Activated CD4-positive, alpha-beta T cell treated with anti-CD3 and anti-CD28 coated beads for 24 hours (primary cell): Measurements from ENCODE around the gene CACNA1I.
A peak's percentile ranks its signal among the peaks of the same experiment; 100 is the strongest.

Source experiments
- DNase-seq, 2 donors: peaks; one replicate each; pipeline ENCODE4 v3.0.0-alpha.2; 2020; ENCODE audit warnings: low read depth in 2 of 2

CACNA1I gene

DNA sequence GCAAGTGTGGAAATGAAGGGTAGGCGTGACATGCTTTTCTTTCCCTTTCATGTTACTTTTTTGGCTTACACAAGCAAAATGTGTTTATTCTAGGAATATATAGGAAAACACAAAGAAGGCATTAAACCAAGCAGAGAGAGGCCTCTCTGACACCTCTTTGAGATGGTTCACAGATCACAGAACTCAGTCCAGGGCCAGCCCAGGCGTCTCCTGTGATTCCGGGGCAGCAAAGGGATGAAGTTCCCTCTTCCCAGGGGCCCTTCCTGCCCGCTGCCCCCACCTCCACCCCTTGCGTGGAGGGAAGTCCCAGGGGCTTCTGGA lies 78.0 kb downstream of the CACNA1I start:
- DNase-seq = no peak

DNA sequence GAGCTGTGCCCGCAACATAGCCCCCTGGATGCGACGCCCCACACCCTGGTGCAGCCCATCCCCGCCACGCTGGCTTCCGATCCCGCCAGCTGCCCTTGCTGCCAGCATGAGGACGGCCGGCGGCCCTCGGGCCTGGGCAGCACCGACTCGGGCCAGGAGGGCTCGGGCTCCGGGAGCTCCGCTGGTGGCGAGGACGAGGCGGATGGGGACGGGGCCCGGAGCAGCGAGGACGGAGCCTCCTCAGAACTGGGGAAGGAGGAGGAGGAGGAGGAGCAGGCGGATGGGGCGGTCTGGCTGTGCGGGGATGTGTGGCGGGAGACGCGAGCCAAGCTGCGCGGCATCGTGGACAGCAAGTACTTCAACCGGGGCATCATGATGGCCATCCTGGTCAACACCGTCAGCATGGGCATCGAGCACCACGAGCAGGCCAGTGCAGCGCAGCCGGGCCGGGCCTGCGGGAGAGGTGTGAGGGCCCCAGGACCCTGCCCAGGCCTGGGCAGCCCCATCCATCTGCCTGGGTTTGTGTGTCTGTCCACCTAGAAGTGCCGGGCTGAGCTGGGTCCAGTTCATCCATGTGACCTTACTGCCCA lies 79.0 kb downstream of the CACNA1I start:
- no peak for DNase-seq

DNA sequence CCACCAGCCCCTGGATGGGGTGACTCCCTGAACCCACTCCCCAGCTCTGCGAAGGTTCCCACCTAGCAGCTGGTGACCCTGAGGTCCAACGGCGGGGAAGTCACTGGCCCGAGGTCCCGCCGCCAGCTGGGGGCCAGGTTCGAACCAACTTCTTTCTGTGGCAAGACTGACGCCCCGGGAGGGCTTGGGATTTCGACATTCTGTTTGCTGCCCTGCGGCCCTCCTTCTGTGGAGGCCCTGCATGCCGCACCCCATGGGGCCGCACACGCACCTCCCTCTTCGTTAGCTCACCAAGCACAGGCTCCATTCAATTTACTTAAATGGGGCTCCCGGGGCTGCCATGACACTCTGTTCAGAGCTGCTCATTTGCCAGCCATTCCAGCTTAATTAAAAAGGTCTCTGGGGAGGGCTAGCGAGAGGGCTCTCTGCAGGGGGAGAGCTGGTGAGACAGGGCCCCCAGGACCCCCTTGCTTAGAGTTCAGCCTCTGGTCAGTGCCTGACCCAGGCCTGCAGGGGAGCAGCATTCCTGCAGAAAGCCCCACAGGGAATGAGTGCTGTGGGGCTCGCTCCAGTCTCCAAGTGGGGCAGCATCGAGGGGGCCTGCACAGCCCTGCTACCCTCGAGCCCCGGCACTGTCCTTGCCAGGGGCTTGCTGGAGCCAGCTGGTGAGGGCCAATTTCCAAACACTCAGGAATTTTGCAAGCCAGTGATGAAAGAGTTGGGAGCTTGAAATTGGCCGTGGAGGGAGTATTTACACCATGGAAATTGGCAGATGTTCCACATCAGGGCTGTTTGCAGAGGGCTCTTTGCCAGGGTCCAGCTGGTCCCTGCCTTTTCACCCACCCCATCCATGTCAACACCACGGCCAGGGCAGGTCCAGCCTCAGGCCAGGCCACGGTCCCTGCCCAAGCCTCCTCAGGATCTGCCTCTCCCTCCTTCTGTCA lies 80.8 kb downstream of the CACNA1I start:
- DNase-seq = no peak

DNA sequence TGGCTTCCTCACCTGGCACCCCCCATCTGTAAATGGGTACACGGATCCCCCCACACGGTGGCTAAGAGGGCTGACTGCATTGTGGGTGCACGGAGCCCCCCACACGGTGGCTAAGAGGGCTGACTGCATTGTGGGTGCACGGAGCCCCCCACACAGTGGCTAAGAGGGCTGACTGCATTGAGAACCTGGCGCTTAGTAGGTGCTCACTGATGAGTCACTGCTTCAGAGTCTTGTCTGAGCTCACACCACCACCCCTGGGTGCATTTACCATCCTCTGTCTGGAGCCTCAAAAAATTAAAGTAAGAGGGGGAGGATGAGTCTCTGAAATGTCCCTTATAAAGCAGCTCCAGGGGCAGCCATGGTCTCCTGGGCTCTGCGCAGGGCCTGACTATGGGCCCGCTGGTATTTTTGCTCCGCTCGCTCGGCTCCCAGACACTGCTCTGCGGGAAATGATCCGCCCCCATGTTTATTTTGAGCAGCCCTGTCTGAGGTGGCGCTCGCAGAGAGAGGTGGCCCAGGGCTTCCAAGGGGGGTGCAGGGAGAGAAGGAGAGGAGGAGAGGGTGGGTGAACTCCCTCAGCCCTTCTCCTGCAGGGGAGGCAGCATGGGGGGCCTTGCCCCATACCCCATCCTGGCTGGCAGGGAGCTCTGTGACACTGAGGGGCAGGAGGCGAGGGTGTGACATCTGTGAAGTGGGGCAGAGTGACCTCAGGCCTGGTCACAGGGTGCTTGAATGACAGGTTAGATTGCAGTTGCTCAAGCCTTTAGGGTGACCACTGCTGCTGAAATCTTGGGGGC lies 82.6 kb downstream of the CACNA1I start:
- no peak for DNase-seq

DNA sequence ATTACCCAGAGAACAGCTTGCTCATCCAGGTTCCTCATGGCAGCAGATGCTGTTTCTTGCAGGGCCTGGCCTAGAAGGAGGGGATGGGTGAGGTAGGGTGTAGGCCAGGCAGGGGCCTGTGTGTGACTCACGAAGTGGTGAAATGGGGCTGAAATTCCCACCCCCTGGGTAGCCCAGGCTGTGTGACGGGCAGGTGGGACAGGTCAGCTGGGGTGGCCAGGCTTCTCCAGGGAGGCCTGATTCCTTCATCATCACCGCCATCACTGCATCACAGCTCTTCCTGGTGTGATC lies 83.2 kb downstream of the CACNA1I start:
- DNase-seq = no peak

DNA sequence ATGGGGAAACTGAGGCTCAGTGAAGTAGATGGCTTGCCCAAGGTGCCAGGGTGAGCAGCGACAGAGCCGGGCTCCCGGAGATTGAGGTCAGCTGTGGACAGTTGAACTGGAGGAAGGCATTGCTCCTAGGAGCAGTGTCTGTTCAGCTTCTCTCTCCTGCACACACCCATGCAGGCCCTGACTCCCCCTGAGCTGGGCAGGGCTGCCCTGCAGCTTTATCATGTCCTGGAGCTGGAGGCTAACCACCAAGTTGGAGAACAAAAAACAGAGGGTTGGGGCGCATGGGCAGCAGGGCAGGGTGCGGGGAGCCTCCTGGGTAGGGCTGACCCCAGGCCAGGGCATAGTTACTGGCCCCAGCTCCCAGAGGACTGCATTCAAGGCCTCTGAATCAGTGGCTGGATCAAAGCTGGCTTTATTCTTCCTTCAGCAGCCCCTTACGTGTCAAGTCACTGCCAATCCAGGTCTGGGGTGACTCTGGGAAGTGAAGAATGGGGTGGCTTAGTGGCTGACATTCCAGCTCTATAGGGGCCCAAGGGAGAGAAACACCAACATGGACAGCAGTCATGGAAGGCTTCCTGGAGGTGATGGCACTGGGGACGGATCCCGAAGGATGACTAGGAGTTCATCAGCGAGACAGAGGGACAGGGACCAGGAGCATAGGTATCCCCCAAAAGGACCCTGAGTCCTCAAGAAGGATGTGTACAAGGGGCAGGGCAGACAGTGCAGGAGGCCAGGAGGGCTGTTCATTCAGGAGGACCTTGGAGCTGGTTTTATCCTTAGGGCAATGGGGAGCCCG lies 83.8 kb downstream of the CACNA1I start:
- DNase-seq = no peak

DNA sequence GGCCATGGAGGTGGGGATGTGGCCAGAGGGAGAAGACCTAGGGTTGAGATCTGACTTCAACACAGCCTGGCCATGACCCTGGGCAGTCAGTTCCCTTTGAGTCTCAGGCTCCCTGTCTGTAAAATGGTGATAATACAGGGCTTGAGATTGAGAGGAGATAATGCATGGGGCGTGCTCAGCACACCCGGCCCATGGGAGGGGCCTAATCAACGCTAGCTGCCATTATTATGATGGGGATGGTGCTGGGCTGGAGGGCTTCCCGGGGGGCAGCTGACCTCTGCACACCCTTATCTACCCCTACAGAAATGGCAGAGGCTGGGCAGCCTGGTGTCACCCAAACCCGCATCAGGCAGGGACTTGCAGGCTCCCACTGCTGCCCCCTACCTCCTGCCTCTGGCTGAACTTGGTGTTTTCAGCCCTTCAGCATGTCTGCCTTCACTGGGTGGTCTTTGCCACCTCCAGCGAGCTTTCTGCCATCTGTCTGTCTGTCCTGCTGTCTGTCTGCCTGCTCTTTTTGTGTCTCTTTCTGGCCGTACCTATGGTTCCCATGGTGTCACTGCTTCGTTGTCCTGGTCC lies 84.5 kb downstream of the CACNA1I start:
- DNase-seq = no peak

DNA sequence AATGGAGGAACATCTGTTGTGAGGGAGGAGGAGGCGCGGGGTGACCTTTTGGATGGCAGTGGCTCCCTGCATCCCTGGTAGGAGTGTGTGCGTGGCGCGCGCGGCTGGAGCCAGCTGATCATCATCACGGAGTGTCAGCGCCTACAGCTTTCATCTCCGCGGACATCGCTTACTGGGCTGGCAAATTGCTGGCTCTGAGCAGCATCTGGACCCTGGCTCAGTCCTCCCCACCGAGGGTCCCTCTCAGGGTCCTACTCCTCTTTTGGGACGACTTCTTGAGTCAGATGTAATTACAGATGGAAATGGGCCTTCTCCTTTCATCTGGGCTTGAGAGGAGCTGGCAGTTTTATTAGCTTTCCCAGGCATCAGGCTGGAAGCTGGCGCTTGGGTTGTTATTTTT lies 85.3 kb downstream of the CACNA1I start:
- DNase-seq = no peak

DNA sequence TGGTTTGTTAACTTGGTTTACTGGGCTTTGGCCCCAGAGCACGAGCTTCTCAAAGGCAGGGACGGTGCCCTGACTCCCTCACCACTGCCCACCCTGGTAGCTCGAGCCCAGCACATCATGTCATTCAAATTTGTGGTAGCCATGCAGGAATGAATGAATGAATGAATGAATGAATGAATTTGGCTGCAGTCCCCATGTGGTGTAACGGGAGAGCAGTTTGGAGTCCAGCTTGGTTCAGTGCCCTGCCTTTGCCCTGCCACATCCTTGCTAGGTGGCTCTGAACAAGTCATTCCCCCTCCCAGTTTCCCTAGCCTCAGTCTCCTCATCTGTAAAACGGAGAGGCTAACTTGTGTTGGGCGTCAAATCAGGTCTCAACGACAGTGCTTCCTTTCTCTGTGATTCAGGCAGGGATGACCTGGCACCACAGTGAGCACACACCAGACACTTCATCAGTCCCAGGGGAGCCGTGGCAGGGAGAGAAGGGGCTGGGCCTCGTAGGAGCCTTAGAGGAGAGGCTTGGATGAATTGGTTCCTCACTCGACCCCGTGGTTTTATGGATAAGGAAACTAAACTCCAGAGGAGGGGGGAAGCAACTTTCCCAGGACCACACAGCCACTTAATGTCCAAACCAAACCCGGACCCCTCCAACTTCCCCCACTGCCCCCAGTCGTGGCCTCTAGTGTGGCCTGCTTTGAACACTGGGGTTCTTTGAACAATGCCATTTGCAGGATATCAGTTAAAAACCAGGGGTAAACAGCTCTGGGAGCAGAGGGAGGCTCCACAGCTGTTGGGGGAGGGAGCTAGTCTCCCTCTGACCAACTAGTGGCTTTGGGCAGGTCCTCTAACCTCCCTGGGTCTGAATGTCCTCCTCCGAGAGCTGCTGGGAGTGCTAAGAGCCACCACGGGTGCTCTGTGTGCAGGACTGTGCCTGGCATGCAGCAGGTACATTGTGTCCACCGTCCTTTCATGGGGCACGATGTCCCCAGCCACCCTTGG lies 86.2 kb downstream of the CACNA1I start:
- no peak for DNase-seq

DNA sequence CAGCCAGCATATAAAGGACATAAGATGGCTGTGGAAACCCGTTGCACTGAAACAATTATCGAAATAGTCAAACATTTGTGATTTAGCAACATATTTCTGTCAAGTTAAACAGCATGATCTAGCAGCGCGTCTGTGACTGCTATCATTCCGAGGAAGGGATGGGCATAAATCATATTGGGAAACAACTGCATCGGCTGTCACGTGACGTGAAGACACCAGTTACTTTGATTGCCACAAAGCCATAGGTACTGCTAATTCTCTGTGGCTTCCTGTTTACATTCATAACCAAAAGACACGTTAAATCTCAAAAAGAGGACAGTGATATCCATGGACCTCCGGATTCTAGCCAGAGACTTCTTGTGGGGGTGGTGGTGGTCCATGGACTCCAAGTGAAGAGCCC lies 87.8 kb downstream of the CACNA1I start:
- no peak for DNase-seq

DNA sequence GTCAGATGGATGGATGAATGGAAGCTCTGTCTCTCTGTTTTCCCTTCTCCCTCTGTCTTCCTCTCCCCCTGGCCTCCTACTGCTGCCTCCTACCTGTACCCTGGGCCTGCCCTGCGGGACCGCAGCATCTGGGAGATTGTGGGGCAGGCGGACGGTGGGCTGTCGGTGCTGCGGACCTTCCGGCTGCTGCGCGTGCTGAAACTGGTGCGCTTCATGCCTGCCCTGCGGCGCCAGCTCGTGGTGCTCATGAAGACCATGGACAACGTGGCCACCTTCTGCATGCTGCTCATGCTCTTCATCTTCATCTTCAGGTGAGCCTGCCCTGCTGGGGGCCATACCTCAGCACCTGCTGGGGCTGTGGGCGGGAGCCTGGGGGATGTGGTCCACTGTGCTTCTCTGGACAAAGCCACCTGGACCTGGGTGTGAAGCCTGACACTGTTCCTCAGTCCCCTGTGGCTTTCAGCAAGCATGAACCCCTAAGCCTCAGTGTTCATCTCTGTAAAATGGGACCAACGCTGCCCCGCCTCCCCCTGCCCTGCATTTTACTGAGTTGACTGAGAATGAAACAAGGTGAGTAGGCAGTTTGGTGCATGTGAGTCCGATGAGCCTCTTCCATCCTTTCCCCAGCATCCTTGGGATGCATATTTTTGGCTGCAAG lies 88.4 kb downstream of the CACNA1I start:
- no peak for DNase-seq

DNA sequence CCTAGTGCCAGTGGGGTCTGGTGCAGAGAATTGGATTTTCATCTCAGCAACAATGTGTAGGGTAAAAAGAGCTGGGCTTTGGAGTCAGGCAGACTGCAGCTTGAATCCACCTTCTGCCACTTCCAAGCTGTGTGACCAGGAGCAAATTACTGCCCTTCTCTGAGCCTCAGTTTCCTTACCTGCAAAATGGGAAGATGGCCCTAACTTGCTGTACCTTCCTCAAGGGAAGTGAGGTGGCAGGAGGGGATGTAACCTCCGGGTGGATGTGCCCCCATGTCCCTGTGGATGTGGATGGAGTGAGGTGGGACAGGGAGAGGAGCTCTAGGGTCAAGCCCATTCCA lies 90.9 kb downstream of the CACNA1I start:
- no peak for DNase-seq

DNA sequence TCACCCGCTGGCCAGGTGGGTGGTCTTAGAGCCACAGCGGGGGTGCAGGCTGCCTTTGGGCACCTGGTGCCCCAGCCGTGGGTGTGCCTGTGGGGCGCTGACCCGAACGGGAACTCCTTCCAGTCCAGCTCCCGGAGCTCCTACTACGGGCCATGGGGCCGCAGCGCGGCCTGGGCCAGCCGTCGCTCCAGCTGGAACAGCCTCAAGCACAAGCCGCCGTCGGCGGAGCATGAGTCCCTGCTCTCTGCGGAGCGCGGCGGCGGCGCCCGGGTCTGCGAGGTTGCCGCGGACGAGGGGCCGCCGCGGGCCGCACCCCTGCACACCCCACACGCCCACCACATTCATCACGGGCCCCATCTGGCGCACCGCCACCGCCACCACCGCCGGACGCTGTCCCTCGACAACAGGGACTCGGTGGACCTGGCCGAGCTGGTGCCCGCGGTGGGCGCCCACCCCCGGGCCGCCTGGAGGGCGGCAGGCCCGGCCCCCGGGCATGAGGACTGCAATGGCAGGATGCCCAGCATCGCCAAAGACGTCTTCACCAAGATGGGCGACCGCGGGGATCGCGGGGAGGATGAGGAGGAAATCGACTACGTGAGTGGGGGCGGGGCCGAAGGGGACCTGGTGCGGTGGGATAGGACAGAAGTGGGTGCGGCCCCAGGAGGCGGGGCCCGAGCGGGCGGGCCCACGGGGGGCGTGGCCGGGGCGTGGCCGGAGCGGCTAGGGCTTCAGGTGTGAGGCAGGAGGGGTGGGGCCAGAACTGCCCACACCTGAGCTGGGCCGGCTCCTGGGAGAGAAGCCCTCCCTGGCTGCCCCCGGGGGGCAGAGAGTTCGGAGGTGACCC lies 91.5 kb downstream of the CACNA1I start:
- peak; percentile 63 to 76 for DNase-seq

DNA sequence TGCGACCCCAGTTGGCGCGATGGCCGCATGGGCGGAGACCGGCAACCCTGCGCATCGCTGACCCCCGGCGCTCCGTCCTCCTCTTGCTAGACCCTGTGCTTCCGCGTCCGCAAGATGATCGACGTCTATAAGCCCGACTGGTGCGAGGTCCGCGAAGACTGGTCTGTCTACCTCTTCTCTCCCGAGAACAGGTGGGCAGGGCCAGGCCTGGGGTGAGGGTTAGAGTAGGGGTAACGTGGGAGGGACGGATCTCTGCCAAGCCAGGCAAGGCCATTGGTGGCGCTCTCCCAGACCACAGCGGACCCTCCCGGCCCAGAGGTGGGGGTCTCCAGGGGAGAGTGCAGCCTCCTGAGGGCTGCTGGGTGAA lies 92.1 kb downstream of the CACNA1I start:
- no peak for DNase-seq

DNA sequence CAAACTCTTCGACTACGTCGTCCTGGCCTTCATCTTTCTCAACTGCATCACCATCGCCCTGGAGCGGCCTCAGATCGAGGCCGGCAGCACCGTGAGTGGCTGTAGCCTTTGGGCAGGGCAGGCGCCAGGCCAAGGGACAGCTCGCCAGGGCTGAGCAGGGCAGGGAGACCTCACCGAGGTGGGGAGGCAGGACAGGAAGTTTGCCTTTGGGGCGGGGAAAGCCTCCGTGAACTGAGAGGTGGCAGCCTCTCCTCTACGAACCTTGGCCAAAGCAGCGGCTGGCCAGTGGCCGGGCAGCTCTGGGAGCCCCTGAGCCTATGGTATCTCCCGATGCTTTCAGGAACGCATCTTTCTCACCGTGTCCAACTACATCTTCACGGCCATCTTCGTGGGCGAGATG lies 93.2 kb downstream of the CACNA1I start:
- no peak for DNase-seq

DNA sequence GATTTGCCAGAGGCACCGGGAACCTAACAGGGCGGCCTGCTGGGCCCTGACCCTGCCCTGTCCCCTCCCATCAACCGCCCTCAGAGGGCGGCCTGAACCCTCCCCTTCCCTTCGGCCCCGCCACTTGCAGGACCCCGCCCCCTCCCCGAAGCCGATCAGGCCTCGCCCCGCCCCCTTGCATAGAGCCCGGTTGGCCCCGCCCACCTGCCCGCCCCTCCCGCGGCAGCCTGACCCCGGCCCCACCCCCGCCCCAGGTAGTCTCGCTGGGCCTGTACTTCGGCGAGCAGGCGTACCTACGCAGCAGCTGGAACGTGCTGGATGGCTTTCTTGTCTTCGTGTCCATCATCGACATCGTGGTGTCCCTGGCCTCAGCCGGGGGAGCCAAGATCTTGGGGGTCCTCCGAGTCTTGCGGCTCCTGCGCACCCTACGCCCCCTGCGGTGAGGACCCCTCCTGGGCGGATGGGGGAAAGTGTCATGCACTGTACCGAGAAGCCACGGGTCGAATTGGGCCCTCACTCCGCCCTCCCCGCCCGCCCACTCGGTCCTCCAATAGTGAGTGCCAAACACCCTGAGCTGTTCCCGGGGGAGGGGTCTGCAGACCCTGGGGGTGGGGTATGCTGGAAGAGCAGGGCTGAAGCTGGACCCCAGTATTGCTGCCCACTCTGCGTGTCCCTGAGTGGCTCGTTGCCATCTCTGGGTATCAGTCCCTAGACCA lies 94.1 kb downstream of the CACNA1I start:
- DNase-seq = peak; percentile 19 to 20

DNA sequence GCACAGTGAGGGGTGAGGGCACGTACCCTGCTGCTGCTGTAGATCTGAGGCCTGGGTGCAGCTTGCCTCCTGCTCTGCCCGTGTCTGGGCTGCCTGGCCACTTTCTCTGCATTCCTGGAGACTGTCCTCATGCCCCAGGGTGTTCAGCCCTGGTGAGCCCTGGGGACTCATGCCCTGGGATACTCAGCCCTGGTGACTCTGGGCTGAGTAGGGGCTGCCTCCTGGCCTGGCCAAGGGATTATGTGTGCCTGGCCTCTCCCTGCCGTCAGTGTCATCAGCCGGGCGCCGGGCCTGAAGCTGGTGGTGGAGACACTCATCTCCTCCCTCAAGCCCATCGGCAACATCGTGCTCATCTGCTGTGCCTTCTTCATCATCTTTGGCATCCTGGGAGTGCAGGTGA lies 94.7 kb downstream of the CACNA1I start:
- DNase-seq = no peak

DNA sequence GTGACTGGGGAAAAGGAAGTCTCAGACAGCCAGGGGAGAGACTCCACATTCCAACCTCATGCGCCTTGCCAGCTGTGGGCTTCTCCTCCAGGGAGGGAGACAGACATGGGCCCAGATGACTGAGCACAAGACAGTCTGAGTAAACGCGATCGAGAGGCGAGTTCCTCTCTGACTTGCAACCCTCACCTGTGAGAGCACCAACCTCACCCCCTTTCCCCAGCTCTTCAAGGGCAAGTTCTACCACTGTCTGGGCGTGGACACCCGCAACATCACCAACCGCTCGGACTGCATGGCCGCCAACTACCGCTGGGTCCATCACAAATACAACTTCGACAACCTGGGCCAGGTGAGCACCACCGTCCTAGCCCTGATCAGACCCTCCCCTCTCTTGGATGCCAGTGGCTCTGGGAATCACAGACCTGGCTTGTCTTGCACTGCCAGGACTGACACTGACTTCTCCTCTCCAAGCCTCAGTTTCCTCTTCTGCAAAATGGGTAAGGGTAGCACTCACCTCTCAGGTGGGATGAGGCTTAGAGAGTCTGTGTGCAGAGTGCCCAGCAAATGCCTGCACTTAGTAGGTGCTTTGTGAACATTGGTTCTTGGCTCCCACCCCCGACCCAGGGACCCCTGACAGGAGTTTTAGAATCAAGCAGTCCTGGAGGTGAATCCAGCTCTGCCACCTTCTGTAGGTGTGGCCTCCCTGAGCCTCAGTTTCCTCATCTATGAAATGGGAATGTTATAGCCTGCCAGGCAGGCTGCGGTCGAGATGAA lies 95.3 kb downstream of the CACNA1I start:
- no peak for DNase-seq
